GM23338 (cell line): ENCODE measurements around the gene BICC1. TPM values are rescaled to one million over a fixed set of nuclear protein-coding genes. Genes with fewer than 3 reads are reported as not detected.

Experiments used
- ATAC-seq: fragments of 200-7000 bp; cut with Tn5 transposase; 3 replicates; pipeline ENCODE4 v1.9.1; 2020
- DNase-seq: peaks from one replicate; pipeline ENCODE4 v3.0.0-alpha.2; 2015; ENCODE audit warnings: low spot score
- H2AFZ ChIP-seq: fragments of 200-600 bp; sonication (generic); 2 replicates; pipeline ENCODE4 v1.8.0; 2016; ENCODE audit warnings: antibody characterized with exemption, mild to moderate bottlenecking, moderate library complexity
- H3F3A ChIP-seq: fragments of 200-600 bp; sonication (generic); replicated peaks from 2 replicates; pipeline ENCODE4 v1.8.0; 2017; ENCODE audit warnings: antibody characterized with exemption, mixed run types, low read depth
- H3K27ac ChIP-seq: fragments of 200-600 bp; sonication (generic); 2 replicates; pipeline ENCODE4 v1.6.1; 2016; ENCODE audit warnings: low read depth
- H3K27me3 ChIP-seq: fragments of 200-600 bp; sonication (generic); 2 replicates; pipeline ENCODE4 v1.8.0; 2016; ENCODE audit warnings: mild to moderate bottlenecking, mixed run types, moderate library complexity; ENCODE audit not compliant: insufficient read depth
- H3K36me3 ChIP-seq: fragments of 200-600 bp; sonication (generic); 2 replicates; pipeline ENCODE4 v1.8.0; 2016; ENCODE audit warnings: mild to moderate bottlenecking; ENCODE audit not compliant: insufficient read depth
- H3K4me1 ChIP-seq: fragments of 200-600 bp; sonication (generic); 2 replicates; pipeline ENCODE4 v1.8.0; 2016; ENCODE audit warnings: mild to moderate bottlenecking, moderate library complexity; ENCODE audit not compliant: insufficient read depth
- H3K4me2 ChIP-seq: fragments of 200-600 bp; sonication (generic); 2 replicates; pipeline ENCODE4 v1.7.1; 2017; ENCODE audit warnings: mixed run types
- H3K4me3 ChIP-seq: fragments of 200-600 bp; sonication (generic); 2 replicates; pipeline ENCODE4 v1.6.1; 2016; ENCODE audit warnings: mixed run types
- H3K79me2 ChIP-seq: fragments of 200-600 bp; sonication (generic); replicated peaks from 2 replicates; pipeline ENCODE4 v1.8.0; 2017; ENCODE audit warnings: mild to moderate bottlenecking; ENCODE audit not compliant: insufficient read depth
- H3K9me2 ChIP-seq: fragments of 200-600 bp; sonication (generic); 2 replicates; pipeline ENCODE4 v1.8.0; 2017; ENCODE audit not compliant: insufficient read depth
- H4K20me1 ChIP-seq: fragments of 200-600 bp; sonication (generic); replicated peaks from 2 replicates; pipeline ENCODE4 v1.8.0; 2017; ENCODE audit warnings: mild to moderate bottlenecking; ENCODE audit not compliant: insufficient read depth
- H3K27ac Mint-ChIP-seq: 2 replicates; pipeline ENCODE4 v1.8.0; 2020; ENCODE audit warnings: inconsistent platforms, mild to moderate bottlenecking, moderate library complexity, mixed read lengths
- H3K27me3 Mint-ChIP-seq: 3 replicates; pipeline ENCODE4 v1.8.0; 2022; ENCODE audit warnings: low read depth, mild to moderate bottlenecking, moderate library complexity, mixed read lengths, inconsistent platforms; ENCODE audit not compliant: insufficient read depth, poor library complexity
- H3K36me3 Mint-ChIP-seq: 3 replicates; pipeline ENCODE4 v1.8.0; 2021; ENCODE audit warnings: low read depth, mild to moderate bottlenecking, inconsistent platforms, moderate library complexity, mixed read lengths
- H3K4me1 Mint-ChIP-seq: 3 replicates; pipeline ENCODE4 v1.8.0; 2020; ENCODE audit warnings: mild to moderate bottlenecking, inconsistent platforms, mixed read lengths
- H3K4me3 Mint-ChIP-seq: 3 replicates; pipeline ENCODE4 v1.8.0; 2021; ENCODE audit warnings: moderate library complexity, mild to moderate bottlenecking, inconsistent platforms, mixed read lengths
- H3K9me3 Mint-ChIP-seq: 3 replicates; pipeline ENCODE4 v1.8.0; 2020; ENCODE audit warnings: moderate library complexity, mild to moderate bottlenecking, inconsistent platforms, mixed read lengths
- CREB1 ChIP-seq: fragments of 250-450 bp; sonication (Bioruptor Pico); IDR thresholded peaks from 2 replicates; pipeline ENCODE4 v1.5.0; 2020; ENCODE audit warnings: low read depth, mild to moderate bottlenecking, moderate library complexity
- EZH2phosphoT487 ChIP-seq: fragments of 200-600 bp; sonication (generic); IDR thresholded peaks from one replicate; pipeline ENCODE4 v1.8.1; 2018; ENCODE audit warnings: antibody characterized with exemption; ENCODE audit not compliant: unreplicated experiment
- JUNB ChIP-seq: IDR thresholded peaks from one replicate; pipeline ENCODE4 v1.6.1; 2016; ENCODE audit warnings: antibody characterized with exemption; ENCODE audit not compliant: unreplicated experiment
- NANOG ChIP-seq: IDR thresholded peaks from 2 replicates; pipeline ENCODE4 v1.6.1; 2016; ENCODE audit warnings: antibody characterized with exemption, borderline replicate concordance
- POLR2AphosphoS5 ChIP-seq: IDR thresholded peaks from 2 replicates; pipeline ENCODE4 v1.6.1; 2016; ENCODE audit warnings: antibody characterized with exemption, low read depth
- STAT1 ChIP-seq: IDR thresholded peaks from one replicate; pipeline ENCODE4 v1.6.1; 2016; ENCODE audit warnings: antibody characterized with exemption; ENCODE audit not compliant: unreplicated experiment
- ZNF331 ChIP-seq: fragments of 250-450 bp; sonication (Bioruptor Pico); IDR thresholded peaks from 2 replicates; pipeline ENCODE4 v1.5.0; 2020; ENCODE audit warnings: low read depth, mild to moderate bottlenecking, moderate library complexity
- polyA plus RNA-seq: library from polyadenylated mRNA; unstranded; fragments of >200 nt; fragmentation: Nextera tagmentation; extraction: Ambion mirVana; gene quantifications from 2 replicates; pipeline ENCODE4 v1.2.1, GENCODE V29; 2016
- total RNA-seq: library from RNA; depleted of rRNA; stranded (reverse); fragments of >200 nt; shearing (Covaris generic); gene quantifications from 2 replicates; pipeline ENCODE4 v1.2.3, GENCODE V29; 2014
- TF ChIP-seq, protein P1 (sequence below): IDR thresholded peaks from 2 replicates; pipeline ENCODE4 v1.6.1; 2016; ENCODE audit warnings: antibody characterized with exemption
- TF ChIP-seq, protein P2 (sequence below), 2 experiments: fragments of 200-600 bp in 1 of 2; sonication (generic) in 1 of 2; conservative IDR thresholded peaks; 2 replicates each; pipeline versions ENCODE4 v1.5.1 to v1.6.1; 2016 to 2017; ENCODE audit warnings: antibody characterized with exemption in 2 of 2, low read depth in 2 of 2, mild to moderate bottlenecking in 2 of 2, moderate library complexity in 1 of 2

Gene BICC1
- total and polyA plus RNA-seq, 2 experiments from 2014 or later, result 1.3 to 2.2 TPM

DNA sequence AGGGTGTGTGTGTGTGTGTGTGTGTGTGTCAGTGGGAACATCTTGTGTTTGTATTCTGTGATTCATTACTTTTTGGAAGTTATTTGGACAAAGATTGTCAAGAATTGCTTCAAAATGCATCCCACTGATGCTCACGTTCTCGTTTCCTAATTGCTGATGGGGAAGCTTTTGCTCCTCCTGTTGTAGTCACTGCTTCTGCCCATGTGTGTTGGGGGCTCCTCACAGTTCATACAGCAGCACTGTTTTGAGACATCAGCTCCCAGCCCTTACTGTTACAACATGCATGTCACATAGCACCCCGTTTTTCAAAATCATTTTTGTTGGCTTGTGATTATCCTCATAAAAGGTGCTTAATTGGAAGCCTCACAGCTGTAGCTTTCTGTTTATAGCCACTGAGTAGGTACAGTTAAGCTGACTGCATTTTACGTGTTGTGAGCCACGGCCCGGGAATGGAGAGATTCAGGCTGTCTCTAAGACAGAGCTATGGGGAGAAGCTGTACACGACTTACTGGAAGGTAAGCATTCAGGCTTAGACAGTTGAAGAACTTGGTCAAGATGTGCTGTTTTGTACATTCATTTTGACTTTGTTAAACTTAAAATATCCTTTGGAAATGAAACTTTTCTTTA, 87.4 kb downstream of the BICC1 start (continued):
- TF ChIP-seq, protein P1, sequence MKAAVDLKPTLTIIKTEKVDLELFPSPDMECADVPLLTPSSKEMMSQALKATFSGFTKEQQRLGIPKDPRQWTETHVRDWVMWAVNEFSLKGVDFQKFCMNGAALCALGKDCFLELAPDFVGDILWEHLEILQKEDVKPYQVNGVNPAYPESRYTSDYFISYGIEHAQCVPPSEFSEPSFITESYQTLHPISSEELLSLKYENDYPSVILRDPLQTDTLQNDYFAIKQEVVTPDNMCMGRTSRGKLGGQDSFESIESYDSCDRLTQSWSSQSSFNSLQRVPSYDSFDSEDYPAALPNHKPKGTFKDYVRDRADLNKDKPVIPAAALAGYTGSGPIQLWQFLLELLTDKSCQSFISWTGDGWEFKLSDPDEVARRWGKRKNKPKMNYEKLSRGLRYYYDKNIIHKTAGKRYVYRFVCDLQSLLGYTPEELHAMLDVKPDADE, result no peak

DNA sequence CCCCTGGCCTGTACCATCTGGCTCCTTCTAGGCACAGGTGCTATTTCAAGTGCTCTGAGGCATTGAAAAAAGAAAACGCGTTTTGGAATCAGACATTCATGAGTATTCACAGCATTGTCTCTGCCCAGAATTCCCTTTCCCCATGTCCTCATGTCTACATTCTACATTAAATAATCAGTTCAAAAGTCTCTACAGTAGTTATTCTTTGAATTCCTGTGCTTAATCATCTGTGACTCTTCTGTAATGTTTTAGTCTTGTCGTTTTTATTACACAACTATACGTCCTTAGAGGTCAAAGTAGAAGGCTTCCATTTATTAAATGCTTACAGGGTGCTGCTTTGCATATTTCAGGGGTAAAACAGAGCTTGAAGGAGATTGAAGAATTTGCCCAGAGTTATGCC, 95.7 kb downstream of the BICC1 start:
- no peak overlapping the region for H3K4me3 Mint-ChIP-seq
- Histone ChIP-seq H3K9me2 (no peaks in the 10 kb centered on the region), H2AFZ (no peak overlapping the region), H3K36me3 (no peaks in the 10 kb centered on the region), H3K79me2 (no peaks in the 10 kb centered on the region), H3K4me1 (no peaks in the 10 kb centered on the region), H3K4me2 (no peak overlapping the region), H3F3A (no peaks in the 10 kb centered on the region), H3K27me3 (no peaks in the 10 kb centered on the region), H3K27ac (no peak overlapping the region), H4K20me1 (no peaks in the 10 kb centered on the region), H3K4me3 (no peak overlapping the region)
- no peaks in the 10 kb centered on the region for H3K4me1 Mint-ChIP-seq
- no peak for DNase-seq
- no peaks in the 10 kb centered on the region for H3K27me3 Mint-ChIP-seq
- H3K27ac Mint-ChIP-seq, result no peak overlapping the region
- no peak for ATAC-seq
- H3K9me3 Mint-ChIP-seq, result no peaks in the 10 kb centered on the region
- H3K36me3 Mint-ChIP-seq, result no peaks in the 10 kb centered on the region
- TF ChIP-seq STAT1 (no peak), NANOG (no peak), ZNF331 (CRISPR knock-in tag) (no peak), JUNB (no peak), POLR2AphosphoS5 (no peak)
- TF ChIP-seq, protein P2, sequence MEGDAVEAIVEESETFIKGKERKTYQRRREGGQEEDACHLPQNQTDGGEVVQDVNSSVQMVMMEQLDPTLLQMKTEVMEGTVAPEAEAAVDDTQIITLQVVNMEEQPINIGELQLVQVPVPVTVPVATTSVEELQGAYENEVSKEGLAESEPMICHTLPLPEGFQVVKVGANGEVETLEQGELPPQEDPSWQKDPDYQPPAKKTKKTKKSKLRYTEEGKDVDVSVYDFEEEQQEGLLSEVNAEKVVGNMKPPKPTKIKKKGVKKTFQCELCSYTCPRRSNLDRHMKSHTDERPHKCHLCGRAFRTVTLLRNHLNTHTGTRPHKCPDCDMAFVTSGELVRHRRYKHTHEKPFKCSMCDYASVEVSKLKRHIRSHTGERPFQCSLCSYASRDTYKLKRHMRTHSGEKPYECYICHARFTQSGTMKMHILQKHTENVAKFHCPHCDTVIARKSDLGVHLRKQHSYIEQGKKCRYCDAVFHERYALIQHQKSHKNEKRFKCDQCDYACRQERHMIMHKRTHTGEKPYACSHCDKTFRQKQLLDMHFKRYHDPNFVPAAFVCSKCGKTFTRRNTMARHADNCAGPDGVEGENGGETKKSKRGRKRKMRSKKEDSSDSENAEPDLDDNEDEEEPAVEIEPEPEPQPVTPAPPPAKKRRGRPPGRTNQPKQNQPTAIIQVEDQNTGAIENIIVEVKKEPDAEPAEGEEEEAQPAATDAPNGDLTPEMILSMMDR (conservative IDR thresholded peaks at IDR 0.05; ENCODE audit: low read depth in 2 of 2), result no peak

DNA sequence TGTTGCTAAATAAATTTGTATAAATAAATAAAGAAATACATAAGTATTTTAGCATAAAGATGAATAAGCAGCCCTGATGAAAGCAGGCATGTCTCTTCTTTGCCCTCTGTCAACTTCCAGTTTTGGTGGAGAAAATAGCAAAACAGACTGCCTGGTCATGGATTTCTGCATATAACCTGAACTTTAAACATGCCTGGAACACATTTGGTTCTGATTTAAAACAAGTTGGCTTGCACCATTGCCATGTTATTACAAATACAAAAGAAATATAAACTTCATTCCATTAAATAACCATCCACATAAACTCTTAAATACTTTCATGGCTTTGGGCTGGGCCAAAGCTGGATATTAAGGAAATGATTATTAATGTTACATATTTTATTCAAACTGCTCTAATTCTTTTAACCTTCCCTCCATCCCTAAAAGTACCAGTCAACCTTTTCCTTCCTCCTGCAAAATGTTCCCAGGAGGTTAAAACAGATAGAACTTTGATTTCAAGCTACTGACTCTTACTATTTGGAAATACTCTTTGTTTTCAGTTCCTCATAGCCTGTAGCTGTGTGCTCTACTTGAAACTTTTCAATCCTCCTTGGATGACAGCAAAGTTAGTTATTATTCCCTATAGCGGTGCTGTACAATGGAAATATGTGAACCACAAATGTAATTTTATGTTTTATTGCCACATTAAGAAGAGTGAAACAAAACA, 96.3 kb downstream of the BICC1 start:
- ATAC-seq, result no peak
- Mint-ChIP-seq H3K36me3 (no peaks in the 10 kb centered on the region), H3K4me1 (no peaks in the 10 kb centered on the region)
- TF ChIP-seq, protein P1, result no peak
- TF ChIP-seq EZH2phosphoT487 (no peak), CREB1 (CRISPR knock-in tag) (no peak)

More for the DNA sequence above, 96.3 kb downstream of the BICC1 start:
- Mint-ChIP-seq H3K27me3 (no peaks in the 10 kb centered on the region), H3K9me3 (no peaks in the 10 kb centered on the region), H3K27ac (no peak overlapping the region), H3K4me3 (no peak overlapping the region)
- no peak overlapping the region for H2AFZ ChIP-seq
- no peaks in the 10 kb centered on the region for H3K36me3 ChIP-seq
- H3K79me2 ChIP-seq, result no peaks in the 10 kb centered on the region
- no peaks in the 10 kb centered on the region for H4K20me1 ChIP-seq
- H3F3A ChIP-seq, result no peaks in the 10 kb centered on the region
- H3K4me2 ChIP-seq, result no peak overlapping the region
- H3K9me2 ChIP-seq, result no peaks in the 10 kb centered on the region
- no peak overlapping the region for H3K4me3 ChIP-seq
- H3K4me1 ChIP-seq, result no peaks in the 10 kb centered on the region
- DNase-seq, result no peak
- no peak overlapping the region for H3K27ac ChIP-seq
- no peaks in the 10 kb centered on the region for H3K27me3 ChIP-seq
